ENCODE measurements around the gene FHIT.

The FHIT gene

GRCh38 chr3:60633644-60634043 is 617.6 kb downstream of the FHIT start:
- no peak for DNase-seq (ENCODE audit: low read depth)
- in situ Hi-C loops (cut with HindIII; ENCODE audit: low sequenced_read_pairs), result no loop called here
- TF ChIP-seq CTCF (IDR thresholded peaks at IDR 0.05; ENCODE audit: low read depth, low read length, missing control alignments), result no peak
- no peak overlapping the region for H3K4me3 ChIP-seq (ENCODE audit: low read depth, low read length)

GRCh38 chr3:60631509-60631908 is 619.7 kb downstream of the FHIT start:
- no peak for TF ChIP-seq CTCF (IDR thresholded peaks at IDR 0.05; ENCODE audit: low read depth, low read length, missing control alignments)
- H3K4me3 ChIP-seq (ENCODE audit: low read depth, low read length), result no peak overlapping the region
- in situ Hi-C loops (cut with HindIII; ENCODE audit: low sequenced_read_pairs), result no loop called here
- DNase-seq (ENCODE audit: low read depth), result no peak

GRCh38 chr3:60630953-60631352 is 620.3 kb downstream of the FHIT start:
- DNase-seq (ENCODE audit: low read depth), result no peak
- H3K4me3 ChIP-seq (ENCODE audit: low read depth, low read length), result no peak overlapping the region
- TF ChIP-seq CTCF (IDR thresholded peaks at IDR 0.05; ENCODE audit: low read depth, low read length, missing control alignments), result no peak
- in situ Hi-C loops (cut with HindIII; ENCODE audit: low sequenced_read_pairs), result no loop called here

- no peak for TF ChIP-seq CTCF (IDR thresholded peaks at IDR 0.05; ENCODE audit: low read depth, low read length, missing control alignments)
- DNase-seq (ENCODE audit: low read depth), result no peak
- no peak overlapping the region for H3K4me3 ChIP-seq (ENCODE audit: low read depth, low read length)
- in situ Hi-C loops (cut with HindIII; ENCODE audit: low sequenced_read_pairs), result no loop called here
Observed at GRCh38 chr3:60629816-60630215, 621.4 kb downstream of the FHIT start.

GRCh38 chr3:60622349-60622748 is 628.9 kb downstream of the FHIT start:
- in situ Hi-C loops (cut with HindIII; ENCODE audit: low sequenced_read_pairs), result no loop called here

GRCh38 chr3:60617188-60617587 is 634.1 kb downstream of the FHIT start:
- TF ChIP-seq CTCF (IDR thresholded peaks at IDR 0.05; ENCODE audit: low read depth, low read length, missing control alignments), result no peak
- in situ Hi-C loops (cut with HindIII; ENCODE audit: low sequenced_read_pairs), result no loop called here
- H3K4me3 ChIP-seq (ENCODE audit: low read depth, low read length), result no peak overlapping the region
- no peak for DNase-seq (ENCODE audit: low read depth)

More at GRCh38 chr3:60622349-60622748, 628.9 kb downstream of the FHIT start:
- no peak for DNase-seq (ENCODE audit: low read depth)
- no peak overlapping the region for H3K4me3 ChIP-seq (ENCODE audit: low read depth, low read length)
- no peak for TF ChIP-seq CTCF (IDR thresholded peaks at IDR 0.05; ENCODE audit: low read depth, low read length, missing control alignments)

- TF ChIP-seq CTCF (IDR thresholded peaks at IDR 0.05; ENCODE audit: low read depth, low read length, missing control alignments), result no peak
- no peak overlapping the region for H3K4me3 ChIP-seq (ENCODE audit: low read depth, low read length)
- in situ Hi-C loops (cut with HindIII; ENCODE audit: low sequenced_read_pairs), result no loop called here
- DNase-seq (ENCODE audit: low read depth), result no peak
Observed at GRCh38 chr3:60613769-60614303, 637.4 kb downstream of the FHIT start.

Data from astrocyte of the cerebellum (primary cell).